Neural crest cell (in vitro differentiated cells): ENCODE measurements around the gene ARMC6. TPM values are rescaled to one million over a fixed set of nuclear protein-coding genes. Genes with fewer than 3 reads are reported as not detected.

Source experiments
- DNase-seq: peaks from one replicate; pipeline ENCODE4 v3.0.0; 2021; ENCODE audit warnings: low read depth, mixed read lengths, low spot score
- H3K27ac Mint-ChIP-seq: one replicate; pipeline ENCODE4 v1.8.0; 2021; ENCODE audit warnings: mild to moderate bottlenecking, mixed read lengths; ENCODE audit not compliant: unreplicated experiment
- H3K27me3 Mint-ChIP-seq: 2 replicates; pipeline ENCODE4 v1.8.0; 2021; ENCODE audit warnings: low read depth, mild to moderate bottlenecking, mixed read lengths
- H3K36me3 Mint-ChIP-seq: 2 replicates; pipeline ENCODE4 v1.8.0; 2021; ENCODE audit warnings: low read depth, mild to moderate bottlenecking, mixed read lengths
- H3K4me1 Mint-ChIP-seq: 2 replicates; pipeline ENCODE4 v1.8.0; 2021; ENCODE audit warnings: mixed read lengths
- H3K4me3 Mint-ChIP-seq: one replicate; pipeline ENCODE4 v1.8.0; 2021; ENCODE audit warnings: mild to moderate bottlenecking, mixed read lengths
- H3K9me3 Mint-ChIP-seq: 2 replicates; pipeline ENCODE4 v1.8.0; 2021; ENCODE audit warnings: mixed read lengths
- total RNA-seq: library from RNA; stranded (reverse); gene quantifications from 2 replicates; pipeline ENCODE4 v1.2.1, GENCODE V29; 2021
- TF ChIP-seq, protein P1 (sequence below): fragments of 200-600 bp; sonication (generic); conservative IDR thresholded peaks from 2 replicates; pipeline ENCODE4 v1.5.0; 2021; ENCODE audit warnings: antibody characterized with exemption, mild to moderate bottlenecking

ARMC6 gene
- total RNA-seq, 1 donor from 2014 or later, result 52.5 TPM

DNA sequence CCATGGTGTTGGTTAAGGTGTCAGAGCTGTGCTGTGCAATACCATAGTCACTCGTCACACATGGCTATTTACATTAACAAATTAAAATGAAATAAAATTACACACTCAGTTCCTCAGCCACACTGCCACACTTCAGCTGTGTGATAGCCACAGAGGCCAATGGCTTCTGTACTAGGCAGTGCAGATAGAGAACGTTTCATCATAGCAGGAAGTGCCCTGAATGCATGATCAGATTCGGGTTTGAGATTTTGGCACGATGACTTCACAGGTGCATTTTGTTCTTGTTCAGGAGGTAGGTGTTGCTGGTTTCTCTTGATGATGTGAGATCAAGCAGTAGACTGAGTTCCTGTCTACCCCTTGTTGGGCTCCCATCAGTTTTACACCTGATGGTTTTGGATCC lies 6.5 kb downstream of the ARMC6 start:
- Mint-ChIP-seq H3K27me3 (no peaks in the 10 kb centered on the region), H3K36me3 (peaks cover 27% of the 10 kb centered on the region), H3K4me1 (peaks cover 5% of the 10 kb centered on the region), H3K9me3 (no peaks in the 10 kb centered on the region), H3K4me3 (no peak overlapping the region), H3K27ac (no peak overlapping the region)
- DNase-seq, result no peak
- TF ChIP-seq, protein P1, sequence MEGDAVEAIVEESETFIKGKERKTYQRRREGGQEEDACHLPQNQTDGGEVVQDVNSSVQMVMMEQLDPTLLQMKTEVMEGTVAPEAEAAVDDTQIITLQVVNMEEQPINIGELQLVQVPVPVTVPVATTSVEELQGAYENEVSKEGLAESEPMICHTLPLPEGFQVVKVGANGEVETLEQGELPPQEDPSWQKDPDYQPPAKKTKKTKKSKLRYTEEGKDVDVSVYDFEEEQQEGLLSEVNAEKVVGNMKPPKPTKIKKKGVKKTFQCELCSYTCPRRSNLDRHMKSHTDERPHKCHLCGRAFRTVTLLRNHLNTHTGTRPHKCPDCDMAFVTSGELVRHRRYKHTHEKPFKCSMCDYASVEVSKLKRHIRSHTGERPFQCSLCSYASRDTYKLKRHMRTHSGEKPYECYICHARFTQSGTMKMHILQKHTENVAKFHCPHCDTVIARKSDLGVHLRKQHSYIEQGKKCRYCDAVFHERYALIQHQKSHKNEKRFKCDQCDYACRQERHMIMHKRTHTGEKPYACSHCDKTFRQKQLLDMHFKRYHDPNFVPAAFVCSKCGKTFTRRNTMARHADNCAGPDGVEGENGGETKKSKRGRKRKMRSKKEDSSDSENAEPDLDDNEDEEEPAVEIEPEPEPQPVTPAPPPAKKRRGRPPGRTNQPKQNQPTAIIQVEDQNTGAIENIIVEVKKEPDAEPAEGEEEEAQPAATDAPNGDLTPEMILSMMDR, result no peak

DNA sequence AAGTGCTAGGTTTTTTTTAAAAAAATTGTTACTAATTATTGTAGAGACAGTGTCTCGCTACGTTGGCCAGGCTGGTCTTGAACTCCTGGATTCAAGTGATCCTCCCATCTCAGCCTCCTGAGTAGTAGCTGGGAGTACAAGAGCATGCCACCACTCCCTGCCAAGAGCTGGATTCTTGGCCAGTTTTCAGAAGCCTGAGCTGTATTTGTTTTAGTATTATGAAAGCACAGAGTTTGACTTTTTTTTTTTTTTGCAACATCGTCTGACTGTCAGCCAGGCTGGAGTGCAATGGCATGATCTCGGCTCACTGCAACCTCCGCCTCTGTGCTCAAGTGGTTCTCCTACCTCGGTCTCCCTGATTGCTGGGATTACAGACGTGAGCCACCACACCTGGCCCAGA lies 7.0 kb downstream of the ARMC6 start:
- Mint-ChIP-seq H3K27me3 (no peaks in the 10 kb centered on the region), H3K4me1 (peaks cover 5% of the 10 kb centered on the region), H3K36me3 (peaks cover 30% of the 10 kb centered on the region), H3K4me3 (no peak overlapping the region), H3K27ac (no peak overlapping the region), H3K9me3 (no peaks in the 10 kb centered on the region)
- no peak for DNase-seq
- TF ChIP-seq, protein P1, result no peak

DNA sequence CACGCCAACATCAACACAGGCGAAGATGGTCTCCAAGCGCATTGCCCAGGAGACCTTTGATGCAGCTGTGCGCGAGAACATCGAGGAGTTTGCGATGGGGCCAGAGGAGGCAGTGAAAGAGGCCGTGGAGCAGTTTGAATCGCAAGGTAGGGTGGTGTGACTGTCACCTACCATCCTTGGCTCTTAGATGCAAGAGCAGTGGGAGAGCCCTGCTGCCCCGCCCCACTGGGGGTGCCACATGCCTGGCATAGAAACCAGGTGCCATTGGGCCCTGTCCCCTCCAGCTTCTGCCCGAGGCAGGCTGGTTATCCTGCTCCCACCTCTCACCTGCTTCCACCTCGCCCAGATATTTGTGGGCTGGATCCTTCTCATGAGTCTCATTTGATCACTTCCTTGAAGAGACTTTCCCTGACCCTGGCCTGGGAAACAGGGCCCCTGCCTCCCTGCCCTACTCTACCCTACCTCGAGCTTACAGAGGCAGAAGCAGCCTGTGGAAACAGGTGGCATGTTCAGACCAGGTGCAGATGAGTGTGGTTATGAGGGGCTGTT lies 9.4 kb downstream of the ARMC6 start:
- Mint-ChIP-seq H3K9me3 (no peaks in the 10 kb centered on the region), H3K27ac (no peak overlapping the region), H3K27me3 (no peaks in the 10 kb centered on the region), H3K4me3 (no peak overlapping the region), H3K4me1 (no peaks in the 10 kb centered on the region), H3K36me3 (peaks cover 18% of the 10 kb centered on the region)
- TF ChIP-seq, protein P1, result no peak
- DNase-seq, result no peak

GRCh38 chr19:19043481-19043880 lies 10.1 kb downstream of the ARMC6 start:
- H3K36me3 Mint-ChIP-seq, result peaks cover 16% of the 10 kb centered on the region
- H3K4me1 Mint-ChIP-seq, result no peaks in the 10 kb centered on the region
- H3K4me3 Mint-ChIP-seq, result no peak overlapping the region
- TF ChIP-seq, protein P1, result no peak
- H3K27ac Mint-ChIP-seq, result no peak overlapping the region
- H3K27me3 Mint-ChIP-seq, result no peaks in the 10 kb centered on the region
- no peaks in the 10 kb centered on the region for H3K9me3 Mint-ChIP-seq
- DNase-seq, result no peak

DNA sequence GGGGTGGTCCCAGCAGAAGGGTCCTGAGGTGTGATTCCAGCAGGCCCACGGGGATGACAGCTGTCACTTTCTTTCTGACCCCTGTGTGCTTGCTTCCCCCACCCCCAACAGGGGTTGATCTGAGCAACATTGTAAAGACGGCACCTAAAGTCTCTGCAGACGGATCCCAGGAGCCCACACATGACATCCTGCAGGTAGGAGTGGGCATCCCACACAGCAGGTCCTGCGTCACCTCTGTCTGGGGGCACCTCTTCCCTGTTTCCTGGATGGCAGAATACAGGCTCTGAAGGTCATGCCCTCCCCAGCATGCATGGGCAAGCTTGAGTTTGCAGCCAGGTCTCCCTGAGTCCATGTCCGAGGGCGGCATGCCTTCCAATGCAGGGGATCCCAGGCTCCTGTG lies 10.5 kb downstream of the ARMC6 start:
- H3K36me3 Mint-ChIP-seq, result peaks cover 16% of the 10 kb centered on the region
- no peaks in the 10 kb centered on the region for H3K4me1 Mint-ChIP-seq
- no peaks in the 10 kb centered on the region for H3K27me3 Mint-ChIP-seq
- no peaks in the 10 kb centered on the region for H3K9me3 Mint-ChIP-seq
- H3K4me3 Mint-ChIP-seq, result no peak overlapping the region
- TF ChIP-seq, protein P1, result no peak
- H3K27ac Mint-ChIP-seq, result no peak overlapping the region
- no peak for DNase-seq
